GM20000 (cell line): Measurements from ENCODE around the gene LENEP.

ENCODE experiments used
- DNase-seq: peaks from one replicate; pipeline ENCODE4 v3.0.0; 2012; ENCODE audit warnings: low spot score
- TF ChIP-seq, protein P1 (sequence below): IDR thresholded peaks from 2 replicates; pipeline ENCODE4 v1.5.1; 2012; ENCODE audit warnings: mild to moderate bottlenecking, control low read depth; ENCODE audit errors: extremely low read depth, missing control alignments

LENEP gene

GRCh38 chr1:155030899-155031298 is 37.5 kb downstream of the LENEP start:
- DNase-seq = no peak
- TF ChIP-seq, protein P1, sequence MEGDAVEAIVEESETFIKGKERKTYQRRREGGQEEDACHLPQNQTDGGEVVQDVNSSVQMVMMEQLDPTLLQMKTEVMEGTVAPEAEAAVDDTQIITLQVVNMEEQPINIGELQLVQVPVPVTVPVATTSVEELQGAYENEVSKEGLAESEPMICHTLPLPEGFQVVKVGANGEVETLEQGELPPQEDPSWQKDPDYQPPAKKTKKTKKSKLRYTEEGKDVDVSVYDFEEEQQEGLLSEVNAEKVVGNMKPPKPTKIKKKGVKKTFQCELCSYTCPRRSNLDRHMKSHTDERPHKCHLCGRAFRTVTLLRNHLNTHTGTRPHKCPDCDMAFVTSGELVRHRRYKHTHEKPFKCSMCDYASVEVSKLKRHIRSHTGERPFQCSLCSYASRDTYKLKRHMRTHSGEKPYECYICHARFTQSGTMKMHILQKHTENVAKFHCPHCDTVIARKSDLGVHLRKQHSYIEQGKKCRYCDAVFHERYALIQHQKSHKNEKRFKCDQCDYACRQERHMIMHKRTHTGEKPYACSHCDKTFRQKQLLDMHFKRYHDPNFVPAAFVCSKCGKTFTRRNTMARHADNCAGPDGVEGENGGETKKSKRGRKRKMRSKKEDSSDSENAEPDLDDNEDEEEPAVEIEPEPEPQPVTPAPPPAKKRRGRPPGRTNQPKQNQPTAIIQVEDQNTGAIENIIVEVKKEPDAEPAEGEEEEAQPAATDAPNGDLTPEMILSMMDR = no peak

- DNase-seq = no peak
- TF ChIP-seq, protein P1 = no peak
Observed at GRCh38 chr1:155032886-155033285, 39.5 kb downstream of the LENEP start.

DNA sequence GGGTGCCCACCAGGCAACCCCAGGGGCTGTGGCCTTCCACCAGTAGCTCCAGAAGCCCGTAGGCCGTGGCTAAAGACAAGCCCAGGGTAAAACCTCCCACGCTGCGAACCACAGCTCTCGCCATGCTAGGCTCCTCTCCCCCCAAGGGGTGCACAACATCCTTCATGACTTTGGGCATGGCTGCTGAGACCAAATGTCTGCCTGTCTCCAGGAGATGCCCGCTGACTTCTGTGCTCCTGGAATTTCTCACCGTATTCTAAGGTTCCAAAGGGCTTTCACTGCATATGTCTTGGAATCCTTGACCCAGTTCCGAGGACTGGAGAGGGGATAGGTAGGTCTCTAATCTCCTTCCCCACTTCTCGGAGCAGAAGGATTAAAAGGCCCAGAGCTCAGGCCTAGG is 40.1 kb downstream of the LENEP start, which contains the start of the genes DCST1 and DCST2:
DCST1 (plus strand) TSS at position 301 of the 400 bp plus-strand sequence. CDS start 213 bp downstream, outside the sequence.
DCST2 (minus strand) TSS at position 258 of the 400 bp plus-strand sequence; CDS start at position 178, 80 bp downstream.
- TF ChIP-seq, protein P1 = no peak
- no peak for DNase-seq

GRCh38 chr1:155034318-155035208 is 41.2 kb downstream of the LENEP start:
- TF ChIP-seq, protein P1 = no peak
- no peak for DNase-seq

GRCh38 chr1:155035936-155036335 is 42.5 kb downstream of the LENEP start:
- TF ChIP-seq, protein P1 = no peak
- no peak for DNase-seq

DNA sequence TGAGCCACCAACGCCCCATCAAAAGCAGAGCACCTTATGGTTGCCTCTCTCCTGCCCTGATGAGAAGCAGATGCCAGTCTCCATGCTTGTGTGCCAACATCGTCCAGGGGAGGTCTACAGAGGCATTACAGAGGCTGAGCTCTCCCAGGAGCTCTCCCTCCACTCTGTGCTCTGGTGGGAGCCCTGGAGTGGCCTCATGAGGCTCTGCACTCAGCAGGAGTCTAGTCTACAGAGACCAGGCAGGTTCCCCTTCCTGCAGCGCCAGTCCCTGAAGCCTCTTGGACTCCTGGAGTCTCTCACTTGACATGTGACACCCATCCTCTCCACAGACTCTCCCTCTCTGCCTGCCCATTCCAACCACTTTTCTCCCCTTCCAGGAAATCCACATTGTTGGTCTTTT is 43.7 kb downstream of the LENEP start:
- DNase-seq = no peak
- TF ChIP-seq, protein P1 = no peak

DNA sequence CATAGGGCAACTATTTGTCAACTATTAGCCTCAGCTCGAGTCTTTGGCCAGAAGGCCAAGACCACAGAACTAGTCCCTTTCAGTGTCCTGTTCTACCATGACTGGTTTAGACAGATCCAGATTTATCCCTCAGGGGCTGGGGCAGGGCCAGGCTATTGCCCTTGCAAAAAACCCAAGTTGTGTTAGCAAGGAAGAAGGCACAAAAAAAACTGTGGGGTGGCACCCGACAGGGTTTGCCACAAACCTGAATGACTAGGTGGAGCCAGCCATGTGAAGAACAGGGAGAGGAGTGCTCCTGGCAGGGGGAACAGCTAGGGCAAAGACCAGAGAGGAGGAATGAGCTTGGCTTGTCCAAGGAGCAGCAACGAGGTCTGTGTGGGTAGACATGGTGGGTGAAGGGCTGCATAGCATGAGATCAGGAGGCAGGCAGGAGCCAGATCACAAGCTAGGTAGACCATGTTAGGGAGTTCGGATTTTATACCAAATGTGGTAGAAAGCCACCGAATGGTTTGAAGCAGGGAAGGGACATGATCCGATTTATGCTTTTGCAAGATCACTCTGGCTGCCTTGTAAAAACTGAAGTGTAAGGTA is 44.6 kb downstream of the LENEP start:
- DNase-seq = no peak
- TF ChIP-seq, protein P1 = no peak
